T-helper 22 cell (primary cell): ENCODE measurements around the gene PTPRN.
"Not testable (repeated sequence)": the region's sequence is repeated elsewhere in the genome, so short reads cannot be mapped to it uniquely, and the experiment has no call there.

Experiments
- DNase-seq: peaks from one replicate; pipeline ENCODE4 v3.0.0-alpha.2; 2020; ENCODE audit warnings: low read depth

The PTPRN gene

DNA sequence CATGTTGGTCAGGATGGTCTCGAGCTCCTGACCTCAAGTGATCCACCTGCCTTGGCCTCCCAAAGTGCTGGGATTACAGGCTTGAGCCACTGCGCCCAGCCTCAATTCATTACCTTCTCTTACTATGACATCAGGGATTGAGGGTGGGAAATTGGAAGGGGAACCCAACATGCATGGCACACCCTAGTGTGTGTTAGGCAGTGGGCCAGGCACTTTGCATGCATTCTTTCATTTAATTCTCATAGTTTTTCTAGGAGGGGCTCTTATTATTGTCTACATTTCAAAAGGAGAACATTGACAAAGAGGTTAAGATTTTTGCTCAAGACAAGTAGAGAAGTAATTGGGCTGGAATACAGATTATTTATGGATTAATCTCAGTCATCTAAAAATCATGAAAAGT, 40.9 kb downstream of the PTPRN start:
- DNase-seq, result no peak

DNA sequence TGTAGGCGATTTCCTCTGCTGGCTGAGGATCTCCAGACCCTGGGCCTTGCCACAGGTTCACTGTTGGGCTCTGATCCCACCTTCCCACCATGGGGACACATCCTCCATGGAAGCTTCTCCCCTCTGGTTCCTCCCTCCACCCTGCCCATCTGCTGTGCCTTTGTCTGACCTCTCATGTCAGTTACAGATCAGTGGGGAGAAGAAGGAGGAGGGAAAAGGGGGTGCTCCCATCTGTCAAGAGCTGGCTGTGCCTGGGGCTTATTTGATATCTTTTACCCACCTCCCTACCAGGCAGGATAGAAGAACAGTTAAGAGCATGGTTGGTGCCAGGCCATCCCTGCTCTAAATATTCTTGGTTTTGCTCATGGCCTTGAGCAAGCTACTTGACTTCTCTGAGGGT, 42.3 kb downstream of the PTPRN start:
- no peak for DNase-seq

DNA sequence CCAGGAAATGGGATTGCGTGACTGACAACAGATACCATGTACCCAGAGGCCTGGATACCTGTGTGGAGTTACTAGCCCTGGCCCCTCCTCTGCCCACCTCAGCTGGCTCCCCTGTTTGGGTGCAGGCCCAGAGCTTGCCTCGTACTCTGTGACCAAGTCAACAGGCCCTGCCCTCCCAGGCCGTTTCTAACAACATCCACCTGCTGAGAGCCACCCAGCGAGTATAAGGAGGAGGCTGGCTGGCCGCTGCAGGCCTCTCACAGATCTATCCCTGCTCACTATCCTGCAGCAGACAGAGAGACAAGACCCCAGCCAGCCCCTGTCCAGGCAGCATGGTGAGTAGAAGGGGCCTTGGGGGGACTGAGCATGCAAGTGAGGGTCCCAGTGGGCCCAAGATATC, 43.0 kb downstream of the PTPRN start:
- DNase-seq, result no peak

DNA sequence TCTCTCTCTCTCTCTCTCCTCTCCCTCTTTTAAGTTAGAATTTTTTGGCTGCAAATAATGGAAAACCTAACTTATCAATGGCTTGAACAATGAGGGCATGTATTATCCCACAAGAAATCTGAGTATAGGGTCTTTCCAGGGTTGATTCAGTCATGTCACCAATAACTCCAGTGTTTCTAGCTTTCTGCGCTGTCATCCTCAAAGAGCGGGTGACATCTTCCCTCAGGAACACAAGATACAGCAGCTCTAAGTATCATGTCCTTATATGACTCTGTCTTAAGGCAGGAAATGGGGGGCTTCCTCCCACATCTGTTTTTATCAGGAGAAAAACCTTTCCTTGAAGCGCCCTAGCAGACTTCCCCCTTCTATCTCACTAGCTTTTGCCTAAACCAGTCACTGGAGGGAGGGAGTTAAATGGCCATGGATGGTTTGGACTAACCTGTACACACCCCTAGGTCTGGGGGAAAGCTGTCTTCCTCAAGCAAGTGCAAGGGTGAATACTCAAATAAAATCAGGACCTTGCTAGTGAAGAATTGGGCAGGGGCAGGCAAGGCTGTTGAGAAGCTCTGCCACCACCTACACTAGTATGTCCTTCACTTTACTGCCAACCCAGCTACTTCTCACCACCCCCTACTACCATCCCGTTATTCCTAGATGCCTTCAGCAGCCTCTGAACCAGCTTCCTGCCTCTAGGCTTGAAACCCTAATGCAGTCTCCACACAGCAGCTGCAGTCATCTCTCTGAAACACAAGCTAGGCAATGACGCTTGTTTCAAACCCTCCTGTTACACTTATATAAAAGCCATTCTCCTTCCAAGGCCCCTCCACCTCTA, 48.0 kb downstream of the PTPRN start:
- DNase-seq, result no peak

DNA sequence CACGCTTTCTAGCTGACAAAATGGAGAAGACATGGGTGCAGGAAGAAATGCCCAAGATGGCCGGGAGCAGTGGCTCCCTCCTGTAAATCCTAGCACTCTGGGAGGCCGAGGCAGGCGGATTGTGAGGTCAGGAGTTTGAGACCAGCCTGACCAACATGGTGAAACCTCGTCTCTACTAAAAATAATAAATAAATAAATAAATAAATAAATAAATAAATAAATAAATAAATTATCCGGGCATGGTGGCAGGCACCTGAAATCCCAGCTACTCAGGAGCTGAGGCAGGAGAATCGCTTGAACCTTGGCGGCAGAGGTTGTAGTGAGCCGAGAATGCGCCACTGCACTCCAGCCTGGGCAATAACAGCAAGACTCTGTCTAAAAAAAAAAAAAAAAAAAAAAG, 50.3 kb downstream of the PTPRN start:
- DNase-seq, result not testable (repeated sequence)

DNA sequence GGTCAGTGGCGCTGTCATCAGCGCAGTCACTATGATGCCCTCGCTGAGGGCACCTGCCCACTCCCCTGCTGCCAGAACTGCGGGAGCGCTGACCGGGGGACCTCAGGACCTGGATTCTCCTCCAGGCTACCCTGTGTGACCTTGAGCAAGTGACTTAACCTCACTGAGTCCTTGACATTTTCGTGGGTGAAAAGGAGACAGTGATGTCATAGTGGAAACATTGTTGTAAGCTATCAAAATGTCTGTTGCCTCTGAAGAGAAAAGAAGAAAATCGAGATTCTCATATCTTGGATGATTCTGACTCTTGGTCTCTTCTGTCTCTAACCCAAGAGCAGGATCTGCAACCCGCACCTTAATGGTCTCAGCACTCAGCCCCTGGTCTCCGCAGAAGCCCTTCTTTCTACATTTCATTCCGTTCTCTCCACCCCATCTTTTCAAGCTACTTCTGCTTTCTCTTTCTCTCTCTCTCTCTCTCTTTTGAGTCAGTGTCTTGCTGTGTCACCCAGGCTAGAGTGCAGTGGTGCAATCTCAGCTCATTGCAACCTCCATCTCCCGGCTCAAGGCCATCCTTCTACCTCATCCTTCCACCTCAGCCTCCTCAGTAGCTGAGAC, 54.5 kb downstream of the PTPRN start:
- DNase-seq, result no peak

DNA sequence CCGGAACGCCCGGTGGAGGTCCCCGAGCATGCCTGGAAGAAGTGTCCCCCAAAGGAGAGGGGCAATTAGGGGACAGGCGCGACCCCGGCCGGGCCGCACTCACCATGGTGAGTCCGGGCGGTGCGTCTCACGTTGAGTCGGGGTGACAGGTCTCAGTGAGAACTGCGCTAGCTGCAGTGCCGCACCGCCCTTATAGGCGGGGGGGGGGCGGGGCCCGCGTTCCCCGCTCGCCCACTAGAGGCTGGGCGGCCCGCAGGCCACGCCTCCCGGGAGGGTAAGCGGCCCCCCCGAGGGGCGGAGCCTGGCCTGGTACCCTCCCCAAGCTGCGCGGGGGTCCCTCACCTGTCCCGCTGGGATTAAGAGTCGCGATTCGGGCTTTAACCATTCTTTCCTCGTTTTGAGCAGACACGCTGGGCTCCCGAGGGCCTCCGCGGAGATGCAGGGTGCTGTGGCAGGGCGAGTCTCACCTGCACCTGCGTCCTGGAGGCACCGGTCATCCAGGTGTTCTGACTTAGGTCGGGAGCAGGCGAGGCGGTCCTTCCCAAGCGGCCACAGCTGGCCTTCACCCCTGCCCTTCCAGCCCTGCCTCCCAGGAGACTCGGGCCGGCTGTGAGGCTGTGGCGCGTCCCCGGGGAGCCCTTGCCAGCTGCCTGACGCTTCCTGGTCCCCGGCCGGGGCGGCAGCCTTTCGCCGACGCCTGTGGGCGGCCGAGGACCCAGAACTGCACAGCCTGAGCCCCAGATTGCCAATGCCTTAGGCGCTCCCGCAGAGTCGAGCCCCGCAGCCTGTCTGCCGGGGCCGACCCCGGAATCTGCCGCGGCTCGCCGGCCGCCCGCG, 55.2 kb downstream of the PTPRN start, which contains the start of gene TUBA4A:
Gene TUBA4A, minus strand, starts transcription at position 166 of the 837 bp plus-strand sequence. Its CDS starts 60 bp downstream, at position 106.
- peak; percentile 85 for DNase-seq

DNA sequence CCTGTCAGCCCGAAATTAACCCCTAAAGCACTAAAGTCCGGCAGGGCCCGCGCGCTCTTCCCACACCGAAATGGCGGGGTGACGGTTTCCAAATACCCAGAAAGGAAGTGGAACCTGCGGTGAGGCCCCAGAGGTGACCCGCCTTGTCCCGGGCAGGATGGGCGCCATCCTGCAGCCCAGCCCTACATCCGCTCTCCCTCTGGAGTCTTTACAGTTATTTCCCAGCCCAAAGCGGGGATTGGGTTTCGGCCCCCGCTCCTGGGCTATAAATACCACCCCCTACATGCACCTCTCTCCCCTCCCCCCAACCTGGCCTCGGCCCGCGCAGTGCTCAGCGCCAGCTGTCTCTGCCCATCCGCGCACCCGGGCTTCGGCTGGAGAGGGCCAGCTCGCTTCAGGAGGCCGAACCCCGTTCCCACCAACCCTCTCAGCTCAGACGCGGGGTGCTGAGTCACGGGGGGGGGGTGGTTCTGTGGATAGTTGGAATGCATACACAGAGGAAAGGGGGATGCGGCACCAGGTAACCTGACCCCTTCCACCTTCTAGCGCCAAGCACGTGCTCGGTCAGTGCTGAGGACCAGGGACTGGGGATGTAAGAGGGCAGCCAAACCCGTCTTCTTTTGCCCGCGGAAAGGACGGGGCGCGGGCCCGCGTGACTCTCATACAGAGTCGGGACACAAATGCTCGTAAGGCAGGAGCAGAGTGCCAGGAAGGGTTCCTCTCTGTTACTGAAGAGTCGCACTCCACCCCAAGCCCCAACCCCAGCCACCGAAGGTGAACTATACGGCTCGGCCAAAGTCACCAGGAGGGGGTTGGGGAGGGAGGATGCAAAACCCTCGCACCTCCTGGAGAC, 56.1 kb downstream of the PTPRN start, which contains the start of gene TUBA4B:
Gene TUBA4B, plus strand, starts transcription at position 344 of the 853 bp plus-strand sequence. Its CDS starts 165 bp downstream, at position 509.
- no peak for DNase-seq

DNA sequence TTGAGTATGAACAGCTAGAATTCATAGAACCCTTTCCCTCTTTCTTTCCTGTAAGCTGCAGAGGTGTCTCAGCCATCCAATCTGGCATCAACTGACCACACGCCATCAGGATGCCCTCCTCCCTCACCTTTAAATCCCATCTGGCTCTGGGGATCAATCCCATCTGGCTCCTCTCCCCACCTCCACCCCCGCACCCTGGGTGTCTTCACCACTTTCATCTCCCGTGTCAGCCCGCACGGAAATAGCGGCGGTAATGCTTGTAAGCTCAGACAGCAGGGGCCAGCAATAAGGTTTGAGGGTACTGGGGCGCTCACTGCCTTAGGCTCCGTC, 56.7 kb downstream of the PTPRN start:
- DNase-seq, result no peak

DNA sequence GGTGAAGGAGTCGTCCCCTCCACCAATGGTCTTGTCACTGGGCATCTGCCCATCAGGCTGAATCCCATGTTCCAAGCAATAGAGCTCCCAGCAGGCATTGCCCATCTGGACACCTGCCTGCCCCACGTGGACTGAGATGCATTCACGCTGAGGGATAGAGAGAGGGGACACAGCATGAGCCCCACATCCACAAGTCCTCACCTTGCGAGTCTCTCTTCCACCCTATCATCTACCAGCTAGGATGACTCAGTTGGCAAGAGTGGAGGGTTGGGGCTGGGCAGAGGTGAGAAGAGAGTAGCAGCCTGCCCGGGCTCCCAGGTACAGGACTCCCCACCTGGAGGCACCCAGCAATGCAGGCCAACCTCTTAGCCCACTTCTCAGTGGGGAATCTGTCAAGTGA, 57.1 kb downstream of the PTPRN start:
- DNase-seq, result no peak

DNA sequence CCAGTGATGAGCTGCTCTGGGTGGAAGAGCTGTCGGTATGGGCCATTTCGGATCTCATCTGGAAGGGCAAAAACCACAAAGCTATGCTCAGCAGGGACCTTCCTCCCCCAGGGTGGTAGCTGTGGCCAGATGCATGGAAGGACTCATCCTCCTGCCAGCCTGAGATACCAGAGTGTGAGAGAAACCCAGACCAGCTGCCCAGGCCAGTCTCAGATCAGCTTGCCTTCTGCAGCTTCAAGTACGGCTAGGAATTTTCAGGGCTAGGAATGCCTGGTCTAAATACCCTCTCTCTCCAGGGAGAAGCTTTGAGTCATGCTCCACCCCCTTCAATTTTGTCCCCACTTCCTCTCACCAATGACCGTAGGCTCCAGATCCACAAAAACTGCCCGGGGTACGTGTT, 57.5 kb downstream of the PTPRN start:
- no peak for DNase-seq

DNA sequence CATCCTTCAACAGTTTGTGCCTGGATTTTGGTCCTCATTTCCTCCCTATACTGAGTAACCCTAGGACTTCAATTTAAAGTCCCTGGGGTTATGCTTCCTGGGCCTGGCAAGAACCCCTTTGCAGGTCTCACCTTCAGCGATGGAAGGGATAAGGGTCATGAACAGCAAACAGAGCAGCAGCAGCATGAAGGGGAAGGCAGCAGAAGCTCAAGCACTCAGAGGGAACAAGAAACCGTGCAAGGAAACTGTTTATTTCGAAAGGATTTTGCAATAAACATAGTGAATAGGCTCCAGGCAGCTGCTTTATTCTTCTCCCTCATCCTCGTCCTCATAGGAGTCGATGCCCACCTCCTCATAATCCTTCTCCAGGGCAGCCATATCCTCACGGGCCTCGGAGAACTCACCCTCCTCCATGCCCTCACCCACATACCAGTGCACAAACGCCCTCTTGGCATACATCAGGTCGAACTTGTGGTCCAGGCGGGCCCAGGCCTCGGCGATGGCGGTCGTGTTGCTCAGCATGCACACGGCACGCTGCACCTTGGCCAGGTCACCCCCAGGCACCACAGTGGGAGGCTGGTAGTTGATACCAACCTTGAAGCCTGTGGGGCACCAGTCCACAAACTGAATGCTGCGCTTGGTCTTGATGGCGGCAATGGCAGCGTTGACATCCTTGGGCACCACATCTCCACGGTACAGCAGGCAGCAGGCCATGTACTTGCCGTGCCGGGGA, 59.0 kb downstream of the PTPRN start:
- no peak for DNase-seq

DNA sequence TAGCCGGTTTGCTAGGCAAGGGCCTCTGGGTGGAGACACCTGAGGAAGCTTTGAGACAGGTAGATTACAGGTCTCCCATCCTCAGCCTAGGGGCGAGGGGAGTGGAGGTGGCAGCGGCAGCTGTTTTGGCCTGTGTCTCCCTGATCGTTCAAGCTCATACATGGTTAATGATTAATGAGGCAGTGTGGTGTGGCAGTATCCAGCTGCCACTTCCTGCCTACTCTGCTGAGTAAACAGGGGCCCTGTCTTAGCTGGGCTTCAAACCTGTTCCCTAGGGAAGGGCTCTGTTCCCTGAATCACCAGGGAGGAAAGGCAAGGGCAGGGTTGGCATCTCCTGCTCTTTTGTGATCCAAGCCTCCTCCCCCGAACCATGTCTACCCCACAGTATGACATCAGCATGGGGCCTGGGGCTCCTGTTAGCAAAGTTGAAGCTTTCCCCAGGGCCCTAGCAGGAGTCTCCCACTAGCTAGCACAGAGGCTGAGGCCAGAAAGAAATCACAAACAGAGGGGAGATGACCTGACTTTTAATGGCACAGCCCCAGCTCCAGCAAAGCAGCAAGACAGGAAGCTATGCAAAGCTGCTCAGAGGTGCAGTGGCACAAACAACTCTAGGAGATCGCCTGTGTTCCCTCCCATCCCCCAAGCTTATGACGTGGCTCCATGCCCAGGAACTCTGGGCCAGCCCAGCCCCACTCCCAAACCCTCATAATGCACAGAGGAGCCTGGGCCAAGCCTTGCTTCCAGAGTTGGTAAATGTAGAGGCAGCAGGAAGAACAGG, 59.8 kb downstream of the PTPRN start:
- DNase-seq, result peak; percentile 61

DNA sequence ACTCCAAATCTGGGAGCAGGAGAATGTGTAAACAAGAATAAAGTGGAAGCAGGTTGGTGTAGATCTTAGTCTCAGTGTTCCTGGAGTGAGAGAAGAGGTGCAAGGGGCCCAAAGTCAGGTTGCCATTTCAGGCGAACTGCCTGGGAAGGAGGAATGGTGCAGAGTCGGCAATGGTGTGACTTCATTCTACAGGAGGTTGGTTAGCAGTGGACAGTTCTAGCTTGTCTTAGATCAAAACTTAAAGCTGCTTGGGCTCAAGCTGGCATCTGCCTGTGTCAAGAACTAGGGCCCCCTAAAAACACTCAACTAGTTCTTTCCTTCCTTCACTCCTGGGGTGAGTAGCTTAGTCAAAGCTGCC, 60.4 kb downstream of the PTPRN start:
- DNase-seq, result no peak

DNA sequence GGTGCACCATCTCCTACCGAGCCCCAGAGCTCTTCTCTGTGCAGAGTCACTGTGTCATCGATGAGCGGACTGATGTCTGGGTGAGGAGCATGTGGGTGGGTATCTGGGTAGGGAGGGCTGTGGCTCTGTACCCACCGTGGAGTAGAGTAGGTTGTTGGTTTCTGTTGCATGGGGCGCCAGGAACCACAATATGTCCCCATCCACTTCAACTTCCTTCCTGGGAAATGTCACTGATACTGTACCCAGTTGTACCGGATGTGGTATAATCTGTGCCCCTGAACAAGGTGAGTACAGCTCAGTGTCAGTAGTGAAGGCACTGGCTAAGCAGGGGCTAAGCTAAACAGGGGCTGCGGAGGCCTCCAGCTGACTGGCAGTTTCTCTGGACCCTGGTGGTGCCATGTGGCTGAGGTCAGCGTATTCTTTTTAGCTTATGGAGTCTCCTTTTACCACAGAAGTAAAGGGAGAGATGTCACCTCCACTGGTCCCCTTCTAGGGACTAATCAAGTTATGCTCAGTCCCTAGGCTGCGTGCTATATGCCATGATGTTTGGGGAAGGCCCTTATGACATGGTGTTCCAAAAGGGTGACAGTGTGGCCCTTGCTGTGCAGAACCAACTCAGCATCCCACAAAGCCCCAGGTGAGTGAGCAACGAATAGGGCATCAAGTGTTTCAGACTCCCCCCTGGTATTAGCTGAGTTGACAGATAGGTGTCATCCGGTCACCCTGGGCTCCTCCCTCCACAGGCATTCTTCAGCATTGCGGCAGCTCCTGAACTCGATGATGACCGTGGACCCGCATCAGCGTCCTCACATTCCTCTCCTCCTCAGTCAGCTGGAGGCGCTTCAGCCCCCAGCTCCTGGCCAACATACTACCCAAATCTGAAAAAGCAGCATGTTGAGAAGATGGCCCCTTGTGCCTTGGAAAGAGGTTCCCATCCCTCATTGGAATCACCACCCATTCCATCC, 61.2 kb downstream of the PTPRN start:
- DNase-seq, result peak; percentile 73

DNA sequence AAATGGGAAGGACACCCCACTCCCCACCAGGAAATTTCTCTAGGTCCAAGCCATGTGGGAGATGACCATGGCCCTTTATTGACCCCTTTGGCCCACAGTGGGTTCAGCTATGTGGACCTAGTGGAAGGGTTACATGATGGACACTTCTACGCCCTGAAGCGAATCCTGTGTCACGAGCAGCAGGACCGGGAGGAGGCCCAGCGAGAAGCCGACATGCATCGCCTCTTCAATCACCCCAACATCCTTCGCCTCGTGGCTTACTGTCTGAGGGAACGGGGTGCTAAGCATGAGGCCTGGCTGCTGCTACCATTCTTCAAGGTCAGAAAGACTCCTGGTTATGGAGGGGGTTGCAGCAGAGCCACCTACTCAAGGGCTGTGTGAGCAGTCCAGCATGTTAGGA, 62.6 kb downstream of the PTPRN start:
- DNase-seq, result no peak

DNA sequence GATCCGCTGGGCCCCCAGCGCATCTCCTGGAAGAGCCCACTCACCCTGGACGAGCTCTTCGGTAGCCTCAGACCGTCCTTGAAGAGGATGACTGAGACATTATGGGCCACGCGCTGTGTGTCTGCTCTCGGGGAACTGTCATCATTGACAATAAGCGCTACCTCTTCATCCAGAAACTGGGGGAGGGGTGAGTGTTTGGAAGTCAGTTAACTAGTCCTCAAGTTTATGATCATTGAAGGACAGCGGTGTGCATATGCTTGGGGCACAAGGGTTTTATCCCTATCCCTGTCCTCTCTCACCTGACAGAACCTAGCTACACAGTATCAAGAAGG, 63.3 kb downstream of the PTPRN start:
- no peak for DNase-seq

DNA sequence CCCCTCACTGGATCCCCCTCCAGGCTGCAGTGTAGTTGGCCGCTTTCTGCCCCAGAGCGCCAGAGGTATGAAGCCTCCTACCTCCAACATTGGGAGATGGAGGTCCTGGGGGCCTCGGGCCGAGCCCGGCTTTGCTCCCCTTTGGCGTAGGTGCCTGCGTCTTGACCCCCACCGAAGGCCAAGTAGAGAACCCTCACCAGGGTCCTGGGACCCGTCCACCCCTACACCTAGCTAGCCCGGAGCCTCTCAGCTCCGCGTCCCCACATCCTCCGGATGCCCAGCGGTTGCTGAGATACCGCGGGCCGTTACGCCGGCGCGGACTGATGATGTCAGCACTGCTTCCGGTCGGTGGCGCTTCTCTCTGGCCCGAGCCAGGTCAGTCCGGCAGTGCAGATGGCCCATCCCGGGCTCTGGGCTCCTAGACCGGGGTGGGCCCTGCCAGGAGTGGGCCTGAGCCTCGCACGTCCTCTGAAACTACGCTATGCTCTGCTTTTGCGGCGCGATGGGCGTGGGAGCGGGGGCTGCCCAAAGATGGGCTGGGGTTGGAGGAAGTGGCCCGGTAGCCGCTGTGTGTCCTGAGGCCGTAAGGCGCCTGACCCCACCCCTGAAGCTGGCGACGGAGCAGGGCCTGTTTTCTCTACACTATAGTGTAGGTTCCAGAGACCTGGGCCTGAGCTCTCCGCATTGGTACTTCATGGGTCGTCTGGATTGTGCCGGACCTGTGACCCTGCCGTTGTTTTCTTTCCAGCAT, 63.9 kb downstream of the PTPRN start, which contains the start of the genes GLB1L and STK16:
Gene GLB1L, minus strand, starts transcription at position 297 of the 751 bp plus-strand sequence. CDS start 1,871 bp downstream, outside the sequence.
Gene STK16, plus strand, starts transcription at position 332 of the 751 bp plus-strand sequence. CDS start 521 bp downstream, outside the sequence.
- peak; percentile 63 for DNase-seq
